ENCODE results near the gene COPS8.

Gene COPS8

DNA sequence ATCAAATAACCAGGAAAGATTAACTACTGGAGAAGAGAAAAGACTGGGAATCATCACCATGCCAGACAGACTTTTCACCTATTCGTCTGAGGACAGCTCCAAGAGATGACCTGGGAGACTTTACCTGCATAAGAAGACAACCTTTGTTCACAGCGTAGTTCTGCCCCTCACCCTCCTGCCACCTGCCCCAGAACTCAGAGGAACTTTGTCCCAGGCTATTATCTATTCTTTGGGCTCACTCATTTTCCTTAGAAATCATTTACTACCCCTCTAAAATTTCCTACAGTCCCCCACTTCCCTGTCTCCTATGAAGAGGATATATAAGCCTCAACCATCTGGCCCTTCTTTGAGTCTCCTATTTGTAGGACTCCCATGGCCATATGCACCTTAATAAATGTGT lies 19.3 kb upstream of the COPS8 start:
- DNase-seq: no peak

DNA sequence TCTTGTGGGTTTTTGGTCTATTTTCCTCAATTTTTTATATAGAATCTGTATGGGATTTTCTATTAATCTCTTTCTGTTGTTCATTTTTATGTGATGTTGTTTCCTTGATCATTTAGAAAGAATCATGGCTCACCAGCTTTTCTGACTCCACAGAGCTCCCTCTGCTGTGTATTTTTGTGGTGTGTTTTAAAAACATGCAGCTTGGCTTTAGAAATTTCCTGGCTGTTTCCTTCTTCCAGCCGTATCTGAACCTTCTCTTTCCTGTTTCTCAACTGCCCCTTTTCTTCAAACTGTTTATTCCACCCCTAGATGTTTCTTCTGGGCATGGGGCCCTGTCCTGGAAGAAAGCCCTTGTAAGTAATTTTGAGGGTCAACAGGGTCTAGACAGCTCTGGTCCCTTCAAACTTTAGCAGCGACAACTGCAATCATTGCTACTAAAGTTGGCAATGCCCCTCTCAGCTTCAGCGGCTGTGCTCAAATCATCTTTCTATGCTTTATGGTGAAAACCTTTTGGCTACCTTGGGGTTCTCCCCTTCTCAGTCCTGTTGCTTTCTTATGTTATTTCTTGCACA lies 17.6 kb upstream of the COPS8 start:
- DNase-seq: no peak

DNA sequence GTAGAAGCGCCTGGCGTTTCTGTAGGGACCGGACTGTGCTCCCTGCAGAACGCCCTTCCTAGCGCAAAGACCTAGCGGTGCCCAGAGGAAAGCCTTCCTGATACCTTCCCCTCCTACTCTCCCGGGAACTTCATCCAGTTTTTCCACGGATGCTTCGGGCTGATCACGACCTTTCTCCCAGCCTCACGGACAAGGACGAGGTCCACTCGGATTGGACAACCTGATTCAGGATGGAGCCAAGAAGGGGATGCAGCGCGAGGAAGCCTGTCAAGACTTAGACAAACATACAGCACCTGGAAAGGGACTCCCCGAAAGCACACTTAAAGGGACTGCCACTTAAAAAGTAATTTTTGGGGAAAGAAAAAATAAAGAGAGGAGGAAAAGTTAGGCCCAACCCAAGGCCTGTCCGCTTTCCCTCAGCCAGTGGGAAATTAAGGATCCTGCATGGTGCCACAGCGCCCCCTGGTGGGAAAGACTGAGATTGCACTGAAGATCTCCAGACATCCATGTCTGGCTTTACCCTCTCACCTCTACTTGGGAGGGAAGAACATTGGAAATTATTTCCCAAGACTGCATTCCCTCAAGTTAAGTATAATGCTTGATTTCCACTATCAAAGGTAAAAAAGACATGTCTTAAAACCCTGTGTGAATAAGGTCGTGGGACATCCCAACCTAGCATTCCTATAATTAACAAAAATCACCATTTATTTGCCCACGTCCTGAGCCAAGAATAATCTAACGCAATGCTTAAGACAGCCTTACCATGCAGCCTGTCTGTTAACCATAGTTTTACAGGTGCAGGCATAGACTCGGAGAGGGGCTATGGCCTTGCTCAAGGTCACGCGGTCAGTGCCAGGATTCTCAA lies 13.4 kb upstream of the COPS8 start:
- peak; percentile 76 for DNase-seq

DNA sequence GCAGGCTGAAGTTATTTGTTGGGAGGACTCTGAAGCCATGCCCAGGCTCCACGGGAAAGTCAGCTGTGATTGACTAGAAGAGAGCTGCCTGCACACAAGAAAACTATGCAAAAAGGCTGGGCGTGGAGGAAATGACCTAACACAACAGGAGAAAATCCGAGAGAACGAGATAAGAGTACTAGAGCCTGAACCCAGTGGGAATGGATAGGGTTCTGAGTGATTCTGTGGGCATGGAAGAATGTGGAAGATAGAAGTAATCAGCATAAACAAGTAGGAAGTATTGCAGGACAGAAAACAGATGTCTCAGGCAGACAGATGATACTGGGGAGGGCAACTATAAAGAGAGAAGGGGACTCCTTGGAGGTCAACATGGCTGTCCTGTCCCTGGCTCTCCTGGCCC lies 12.1 kb upstream of the COPS8 start:
- no peak for DNase-seq

DNA sequence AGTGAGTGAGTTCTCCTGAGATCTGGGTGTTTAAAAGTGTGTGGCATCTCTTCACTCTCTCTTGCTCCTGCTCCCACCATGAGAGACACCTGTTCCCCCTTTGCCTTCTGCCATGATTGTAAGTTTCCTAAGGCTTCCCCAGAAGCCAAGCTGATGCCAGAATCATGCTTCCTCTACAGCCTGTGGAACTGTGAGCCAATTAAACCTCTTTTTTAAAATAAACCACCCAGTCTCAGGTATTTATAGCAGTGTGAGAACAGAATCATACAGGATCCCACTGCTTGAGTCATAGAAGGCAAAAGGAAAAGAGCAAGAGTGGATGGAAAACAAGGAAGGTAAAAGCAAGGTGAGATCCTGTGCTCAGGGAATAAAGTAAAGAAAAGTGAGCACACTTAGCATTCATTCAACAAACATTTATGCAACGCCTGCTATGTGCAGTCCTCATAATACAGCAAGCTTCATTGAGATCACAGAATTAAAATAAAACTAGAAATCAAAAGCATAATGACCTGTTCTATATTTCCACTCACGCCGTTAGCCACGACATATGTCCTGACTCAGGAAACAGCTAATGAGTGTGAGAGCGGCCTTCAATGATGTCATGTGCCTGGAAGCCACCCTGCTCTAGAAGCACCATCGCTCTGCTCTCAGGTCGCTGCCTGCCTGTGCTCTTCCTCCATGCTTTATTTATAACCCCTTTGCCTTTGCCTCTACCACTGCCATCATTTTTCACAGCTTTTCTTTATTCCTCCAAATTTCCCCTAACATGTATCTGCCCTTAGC lies 11.3 kb upstream of the COPS8 start:
- no peak for DNase-seq

- no peak for DNase-seq
Measured at GRCh38 chr2:237075749-237076599, 9.7 kb upstream of the COPS8 start.

GRCh38 chr2:237081596-237081995 lies 4.1 kb upstream of the COPS8 start:
- no peak for DNase-seq

GRCh38 chr2:237083026-237083425 lies 2.7 kb upstream of the COPS8 start:
- DNase-seq: no peak

DNA sequence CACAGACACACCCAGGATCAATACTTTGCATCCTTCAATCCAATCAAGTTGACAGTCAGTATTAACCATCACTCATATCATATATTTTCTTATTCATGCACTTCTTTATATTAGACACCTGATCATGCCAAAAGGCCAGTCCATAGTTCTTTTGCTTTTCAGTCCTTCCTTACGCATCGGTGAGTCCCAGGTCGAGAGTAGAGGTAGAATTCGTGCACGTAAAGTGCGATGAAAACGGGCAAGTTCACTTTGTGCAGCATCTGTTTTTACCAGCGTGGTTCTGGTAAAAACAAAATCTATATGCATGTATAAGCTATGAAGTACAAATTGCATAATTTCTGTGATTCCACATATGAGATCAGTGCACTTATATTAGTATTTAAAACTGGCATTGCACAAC lies 1.2 kb upstream of the COPS8 start:
- no peak for DNase-seq

- no peak for DNase-seq
Measured at GRCh38 chr2:237090906-237091305, 5.2 kb downstream of the COPS8 start.

DNA sequence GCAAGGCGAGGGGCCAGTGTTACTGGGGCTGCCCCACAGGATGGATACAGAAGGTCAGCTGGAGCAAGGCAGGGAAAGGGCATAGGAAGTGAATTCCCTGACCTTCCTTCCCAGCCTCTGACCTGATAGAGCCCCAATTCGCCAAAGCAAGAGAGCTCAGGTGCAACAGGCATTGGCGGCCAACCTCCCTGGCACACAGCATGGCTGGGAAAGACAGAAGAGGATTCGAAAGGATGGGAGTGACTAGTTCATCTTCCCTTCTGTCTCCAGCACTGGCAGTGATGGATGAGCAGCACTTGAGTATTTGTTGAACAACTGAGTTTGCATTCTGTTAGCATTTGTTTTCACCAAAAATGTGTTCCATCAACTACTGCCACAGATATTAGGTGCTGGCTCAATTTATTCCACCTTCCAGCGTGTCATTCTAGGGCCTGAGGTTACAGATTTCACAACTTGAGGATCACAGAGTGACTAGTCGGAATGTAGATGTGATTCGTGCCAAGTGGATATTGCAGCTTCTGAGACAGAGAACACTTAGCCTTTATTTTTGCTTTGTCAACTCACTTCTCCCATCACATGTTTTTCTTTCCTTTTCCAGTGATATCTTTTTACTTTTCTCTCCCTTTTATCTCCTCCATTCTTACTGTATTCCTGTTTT lies 6.2 kb downstream of the COPS8 start:
- DNase-seq: no peak

DNA sequence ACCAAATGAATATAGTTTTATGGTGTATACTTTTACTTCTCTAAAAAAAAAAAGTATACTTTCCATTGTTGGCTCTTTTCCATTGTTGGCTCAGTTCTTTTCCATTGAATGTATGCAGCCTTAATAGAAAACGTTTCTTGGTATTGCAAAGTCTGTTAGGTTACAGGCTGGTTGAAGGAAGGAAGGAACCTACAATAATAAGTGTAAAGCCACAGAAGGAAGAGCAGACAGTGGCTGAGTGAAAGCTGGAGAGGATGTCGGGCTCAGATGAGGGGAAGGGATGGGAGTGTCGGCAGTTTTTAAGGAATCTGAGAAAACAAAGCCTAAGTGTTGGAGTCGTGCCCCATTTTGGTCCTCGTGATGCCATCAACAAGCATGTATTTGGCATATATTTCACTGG lies 6.8 kb downstream of the COPS8 start:
- DNase-seq: no peak

- no peak for DNase-seq
Measured at GRCh38 chr2:237092920-237093781, 7.5 kb downstream of the COPS8 start.

- DNase-seq: no peak
Measured at GRCh38 chr2:237096201-237096600, 10.5 kb downstream of the COPS8 start.

GRCh38 chr2:237096911-237097310 lies 11.2 kb downstream of the COPS8 start:
- no peak for DNase-seq

DNA sequence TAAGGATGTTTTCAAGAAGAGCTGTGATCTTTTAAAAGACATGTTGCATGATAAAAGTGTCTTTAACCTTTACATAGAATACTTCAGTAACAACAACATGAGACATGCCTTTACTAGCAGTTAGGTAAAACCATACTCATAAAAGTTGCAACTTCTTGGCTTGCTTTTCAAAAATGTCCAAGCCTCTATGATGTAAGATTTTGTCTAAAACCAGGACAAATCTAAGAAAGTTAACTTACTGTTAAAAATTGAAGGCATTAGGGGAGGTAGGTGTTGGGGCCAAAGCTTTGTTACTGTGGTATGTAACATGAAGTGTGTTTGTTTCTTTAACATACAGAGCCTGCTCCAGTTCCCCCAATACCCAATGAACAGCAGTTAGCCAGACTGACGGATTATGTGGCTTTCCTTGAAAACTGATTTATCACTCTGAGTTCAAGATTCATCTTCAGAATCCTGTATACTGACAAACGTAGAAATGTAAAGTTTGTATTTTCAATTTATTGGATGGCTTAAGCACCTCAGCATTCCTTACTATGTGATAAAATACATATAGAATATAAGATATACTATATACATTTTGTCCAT lies 11.7 kb downstream of the COPS8 start:
- DNase-seq: no peak

GRCh38 chr2:237097911-237098702 lies 12.4 kb downstream of the COPS8 start:
- DNase-seq: no peak

DNA sequence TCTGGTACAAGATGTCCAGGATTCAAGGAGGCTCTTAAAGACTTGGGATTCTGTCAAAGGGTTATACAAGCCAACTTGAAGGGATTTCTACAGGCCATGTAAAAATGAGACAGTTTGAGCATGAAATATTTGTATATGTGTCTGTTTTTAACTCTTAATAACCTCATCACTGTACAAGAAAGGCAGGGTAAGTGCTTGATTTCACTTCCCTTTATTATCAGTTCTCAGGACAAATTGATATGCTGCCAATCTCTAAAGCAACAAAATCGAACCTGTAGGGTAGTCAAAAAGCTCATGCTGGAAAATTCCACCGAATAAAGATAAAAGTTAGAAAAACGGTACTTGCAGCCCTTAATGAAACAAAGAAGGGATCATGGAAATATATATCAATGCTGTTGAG lies 14.1 kb downstream of the COPS8 start:
- no peak for DNase-seq

DNA sequence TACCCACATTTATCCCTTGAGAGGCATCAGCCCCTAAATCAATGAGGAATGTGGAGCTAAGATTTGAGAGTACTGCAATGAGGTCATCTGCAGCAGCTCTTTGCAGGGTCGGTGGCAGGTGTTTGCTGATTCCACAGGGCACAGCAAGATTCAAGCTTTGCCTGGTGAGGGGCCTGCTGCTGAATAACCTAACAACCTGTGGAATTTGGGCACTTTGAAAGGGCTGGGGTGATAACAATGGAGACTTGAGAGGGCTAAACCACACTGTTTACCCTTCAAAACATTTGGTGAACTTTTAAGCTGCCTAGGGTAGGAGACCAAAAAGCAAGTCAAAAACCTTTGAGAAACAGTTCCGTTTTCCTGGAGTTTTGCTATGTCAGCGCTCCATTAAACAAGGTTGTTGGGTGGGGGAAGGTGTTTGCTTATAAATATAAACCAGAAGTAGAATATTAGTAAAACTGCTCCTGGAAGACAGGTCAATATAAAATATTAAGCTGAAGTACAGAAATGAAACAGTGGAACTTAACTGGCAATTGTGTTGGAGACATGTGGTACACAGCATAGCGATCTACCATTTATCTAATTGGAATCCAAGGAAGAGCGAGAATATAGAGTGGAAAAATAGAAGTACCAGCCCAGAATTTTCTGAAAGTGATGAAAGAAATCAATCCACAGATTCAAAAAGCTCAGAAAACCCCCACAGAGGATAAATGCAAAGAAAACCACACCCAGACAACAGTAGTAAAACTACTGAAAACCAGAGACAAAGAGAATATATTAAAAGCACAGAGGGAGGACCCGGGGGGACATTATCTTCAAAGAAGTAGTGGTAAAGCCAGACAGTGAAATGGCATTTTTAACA lies 15.7 kb downstream of the COPS8 start:
- DNase-seq: no peak

Measured in activated T-cell treated with anti-CD3 and anti-CD28 coated beads, Interleukin-2, amount 50 U/mL, for 1 hour (primary cell).